Measurements from ENCODE around the gene APOLD1. TPM values are rescaled to one million over a fixed set of nuclear protein-coding genes. Genes with fewer than 3 reads are reported as not detected.

Gene APOLD1
- total RNA-seq, 1 donor from 2014 or later, result 18.8 TPM

GRCh38 chr12:12779007-12779406 lies 6.5 kb upstream of the APOLD1 start:
- intact Hi-C loops (cut with DNase I), result no loop called here
- DNase-seq (no peak), ATAC-seq (ENCODE audit: poor library complexity) (no peak)

- intact Hi-C loops (cut with DNase I), result no loop called here
- DNase-seq, result no peak
- peak; percentile 45 for ATAC-seq (ENCODE audit: poor library complexity)
Observed at GRCh38 chr12:12779529-12779928, 5.9 kb upstream of the APOLD1 start.

GRCh38 chr12:12784116-12784515 lies 1.3 kb upstream of the APOLD1 start:
- ATAC-seq (ENCODE audit: poor library complexity), result no peak
- intact Hi-C loops (cut with DNase I), result no loop called here
- no peak for DNase-seq

- no peak for DNase-seq
- peak; percentile 6 for ATAC-seq (ENCODE audit: poor library complexity)
- intact Hi-C loops (cut with DNase I), result loop anchor here (5.0 kb wide), 1 partner anchor 69 kb away; the partner anchor contains the start of gene CDKN1B
Observed at GRCh38 chr12:12786351-12786705, 869 bp downstream of the APOLD1 start.

- ATAC-seq (ENCODE audit: poor library complexity), result peak; percentile 96
Observed at GRCh38 chr12:12786706-12787601, 1.5 kb downstream of the APOLD1 start.

GRCh38 chr12:12788131-12788530 lies 2.7 kb downstream of the APOLD1 start:
- ATAC-seq (ENCODE audit: poor library complexity) (no peak), DNase-seq (no peak)

More at GRCh38 chr12:12786706-12787601, 1.5 kb downstream of the APOLD1 start:
- DNase-seq, result peak; percentile 90
- intact Hi-C loops (cut with DNase I), result loop anchor here (5.0 kb wide), 1 partner anchor 70 kb away; the partner anchor contains the start of gene CDKN1B

GRCh38 chr12:12788675-12789368 lies 3.4 kb downstream of the APOLD1 start:
- DNase-seq (no peak), ATAC-seq (ENCODE audit: poor library complexity) (peak; percentile 42)
- intact Hi-C loops (cut with DNase I), result loop anchor here (5.0 kb wide), 1 partner anchor 72 kb away; the partner anchor contains the start of gene CDKN1B

More at GRCh38 chr12:12788131-12788530, 2.7 kb downstream of the APOLD1 start:
- intact Hi-C loops (cut with DNase I), result loop anchor here (5.0 kb wide), 1 partner anchor 71 kb away; the partner anchor contains the start of gene CDKN1B

GRCh38 chr12:12790956-12791355 lies 5.5 kb downstream of the APOLD1 start:
- no peak for ATAC-seq (ENCODE audit: poor library complexity)
- no peak for DNase-seq
- intact Hi-C loops (cut with DNase I), result no loop called here

- intact Hi-C loops (cut with DNase I), result no loop called here
- ATAC-seq (ENCODE audit: poor library complexity), result no peak
- DNase-seq, result no peak
Observed at GRCh38 chr12:12791756-12792369, 6.4 kb downstream of the APOLD1 start.

- intact Hi-C loops (cut with DNase I), result no loop called here
- ATAC-seq (ENCODE audit: poor library complexity), result no peak
- no peak for DNase-seq
Observed at GRCh38 chr12:12792421-12792820, 7.0 kb downstream of the APOLD1 start.

- intact Hi-C loops (cut with DNase I), result no loop called here
- DNase-seq (no peak), ATAC-seq (ENCODE audit: poor library complexity) (no peak)
Observed at GRCh38 chr12:12794686-12795085, 9.2 kb downstream of the APOLD1 start.

- ATAC-seq (ENCODE audit: poor library complexity), result no peak
- intact Hi-C loops (cut with DNase I), result no loop called here
Observed at GRCh38 chr12:12796171-12796570, 10.7 kb downstream of the APOLD1 start.

GRCh38 chr12:12796928-12797793 lies 11.7 kb downstream of the APOLD1 start:
- intact Hi-C loops (cut with DNase I), result no loop called here
- no peak for ATAC-seq (ENCODE audit: poor library complexity)
- no peak for DNase-seq

More at GRCh38 chr12:12796171-12796570, 10.7 kb downstream of the APOLD1 start:
- no peak for DNase-seq

- ATAC-seq (ENCODE audit: poor library complexity), result no peak
- no peak for DNase-seq
- intact Hi-C loops (cut with DNase I), result no loop called here
Observed at GRCh38 chr12:12797794-12798152, 12.3 kb downstream of the APOLD1 start.

- no peak for ATAC-seq (ENCODE audit: poor library complexity)
- intact Hi-C loops (cut with DNase I), result no loop called here
- no peak for DNase-seq
Observed at GRCh38 chr12:12798480-12798879, 13.0 kb downstream of the APOLD1 start.

GRCh38 chr12:12799163-12799920 lies 13.9 kb downstream of the APOLD1 start:
- intact Hi-C loops (cut with DNase I), result no loop called here
- no peak for ATAC-seq (ENCODE audit: poor library complexity)
- DNase-seq, result no peak

- intact Hi-C loops (cut with DNase I), result no loop called here
- DNase-seq, result no peak
- ATAC-seq (ENCODE audit: poor library complexity), result no peak
Observed at GRCh38 chr12:12800406-12801180, 15.1 kb downstream of the APOLD1 start.

Data from Right ventricle myocardium superior (tissue), 1 donor.